HEK293 (cell line): ENCODE data around the gene DST.

Source experiments
- BCL6B ChIP-seq: fragments of 450-650 bp; formaldehyde crosslinking; IDR thresholded peaks from 2 replicates; pipeline ENCODE4 v1.5.1; 2017; ENCODE audit warnings: missing biosample characterization, missing genetic modification characterization
- ELK4 ChIP-seq: IDR thresholded peaks from 2 replicates; pipeline ENCODE4 v1.6.1; 2011; ENCODE audit warnings: mild to moderate bottlenecking, low read depth, low read length, borderline replicate concordance
- GLI4 ChIP-seq: fragments of 450-650 bp; formaldehyde crosslinking; IDR thresholded peaks from 2 replicates; pipeline ENCODE4 v1.5.1; 2016; ENCODE audit warnings: missing biosample characterization, missing genetic modification characterization
- HOXC10 ChIP-seq: sonication (generic); formaldehyde crosslinking; IDR thresholded peaks from 2 replicates; pipeline ENCODE4 v1.8.1; 2023; ENCODE audit warnings: mild to moderate bottlenecking, missing genetic modification reagents
- IKZF3 ChIP-seq: fragments of 450-650 bp; IDR thresholded peaks from 2 replicates; pipeline ENCODE4 v1.5.0; 2018; ENCODE audit warnings: missing biosample characterization, mild to moderate bottlenecking, missing genetic modification characterization, moderate library complexity
- KLF8 ChIP-seq: fragments of 450-650 bp; formaldehyde crosslinking; IDR thresholded peaks from 2 replicates; pipeline ENCODE4 v1.5.1; 2016; ENCODE audit warnings: missing biosample characterization, missing genetic modification characterization
- PRDM2 ChIP-seq: fragments of 450-650 bp; formaldehyde crosslinking; IDR thresholded peaks from 2 replicates; pipeline ENCODE4 v1.5.1; 2016; ENCODE audit warnings: missing biosample characterization, missing genetic modification characterization, borderline replicate concordance
- SP7 ChIP-seq: fragments of 450-650 bp; formaldehyde crosslinking; IDR thresholded peaks from 2 replicates; pipeline ENCODE4 v1.5.1; 2016; ENCODE audit warnings: missing biosample characterization, missing genetic modification characterization
- ZFP37 ChIP-seq: fragments of 450-650 bp; formaldehyde crosslinking; IDR thresholded peaks from 2 replicates; pipeline ENCODE4 v1.5.1; 2016; ENCODE audit warnings: missing biosample characterization, missing genetic modification characterization
- ZNF174 ChIP-seq: fragments of 450-650 bp; formaldehyde crosslinking; IDR thresholded peaks from 2 replicates; pipeline ENCODE4 v1.5.0; 2017; ENCODE audit warnings: missing biosample characterization, mild to moderate bottlenecking, missing genetic modification characterization
- ZNF214 ChIP-seq: fragments of 450-650 bp; formaldehyde crosslinking; IDR thresholded peaks from 2 replicates; pipeline ENCODE4 v1.5.1; 2017; ENCODE audit warnings: missing biosample characterization, mild to moderate bottlenecking, missing genetic modification characterization, borderline replicate concordance
- ZNF280C ChIP-seq: fragments of 450-650 bp; formaldehyde crosslinking; IDR thresholded peaks from 2 replicates; pipeline ENCODE4 v1.5.1; 2016; ENCODE audit warnings: missing biosample characterization, missing genetic modification characterization
- ZNF324 ChIP-seq: fragments of 450-650 bp; formaldehyde crosslinking; IDR thresholded peaks from 2 replicates; pipeline ENCODE4 v1.5.1; 2016; ENCODE audit warnings: missing biosample characterization, missing genetic modification characterization
- ZNF341 ChIP-seq: fragments of 450-650 bp; formaldehyde crosslinking; IDR thresholded peaks from 2 replicates; pipeline ENCODE4; 2016; ENCODE audit warnings: low read depth, missing biosample characterization, missing genetic modification characterization
- ZNF366 ChIP-seq: fragments of 450-650 bp; formaldehyde crosslinking; conservative IDR thresholded peaks from 2 replicates; pipeline ENCODE4 v1.5.1; 2016; ENCODE audit warnings: missing biosample characterization, missing genetic modification characterization
- ZNF404 ChIP-seq: fragments of 450-650 bp; formaldehyde crosslinking; IDR thresholded peaks from 2 replicates; pipeline ENCODE4 v1.5.1; 2017; ENCODE audit warnings: missing biosample characterization, missing genetic modification characterization
- ZNF624 ChIP-seq: fragments of 450-650 bp; formaldehyde crosslinking; IDR thresholded peaks from 2 replicates; pipeline ENCODE4 v1.5.1; 2017; ENCODE audit warnings: missing biosample characterization, missing genetic modification characterization
- ZNF660 ChIP-seq: fragments of 450-650 bp; IDR thresholded peaks from 2 replicates; pipeline ENCODE4 v1.5.1; 2018; ENCODE audit warnings: missing biosample characterization, mild to moderate bottlenecking, missing genetic modification characterization
- ZNF677 ChIP-seq: fragments of 450-650 bp; IDR thresholded peaks from 2 replicates; pipeline ENCODE4 v1.5.0; 2018; ENCODE audit warnings: missing biosample characterization, mild to moderate bottlenecking, missing genetic modification characterization, moderate library complexity
- ZNF747 ChIP-seq: fragments of 450-650 bp; formaldehyde crosslinking; IDR thresholded peaks from 2 replicates; pipeline ENCODE4 v1.5.1; 2016; ENCODE audit warnings: missing biosample characterization, missing genetic modification characterization
- TF ChIP-seq, protein P1 (sequence below): fragments of 450-650 bp; formaldehyde crosslinking; optimal IDR thresholded peaks from 2 replicates; pipeline ENCODE3; 2016; ENCODE audit warnings: missing biosample characterization, mild to moderate bottlenecking, missing genetic modification characterization
- TF ChIP-seq, protein P2 (sequence below): fragments of 450-650 bp; formaldehyde crosslinking; IDR thresholded peaks from 2 replicates; pipeline ENCODE4 v1.5.1; 2016; ENCODE audit warnings: missing biosample characterization, missing genetic modification characterization

The DST gene

DNA sequence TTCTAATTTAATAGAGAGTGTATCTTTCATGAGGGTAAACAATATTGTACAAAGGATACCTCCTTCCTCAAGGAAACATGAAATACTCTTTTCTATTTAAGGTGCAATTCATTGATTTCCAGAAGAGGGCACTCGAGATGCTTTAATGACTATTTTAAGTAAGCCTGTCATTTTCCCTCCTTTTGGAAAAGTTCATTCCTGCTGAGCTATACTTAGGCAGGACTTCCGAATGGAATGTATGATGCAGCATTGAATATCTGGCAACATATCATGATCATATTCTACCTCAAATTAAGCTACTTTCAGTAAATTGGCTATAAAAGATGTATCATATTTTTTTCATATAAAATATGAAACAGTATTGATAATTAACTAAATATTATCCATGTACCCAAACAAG, 5.0 kb downstream of the DST start (continued):
- TF ChIP-seq BCL6B (no peak), ZNF624 (no peak), GLI4 (tag by site-specific recombination) (no peak), ELK4 (no peak), ZNF214 (tag by site-specific recombination) (no peak), ZNF174 (tag by site-specific recombination) (no peak), ZNF747 (tag by site-specific recombination) (no peak), ZFP37 (0 out of 2 replicates have a peak, but pooled peaks have one; percentile 24), ZNF280C (no peak), ZNF660 (no peak), ZNF341 (tag by site-specific recombination) (no peak), ZNF324 (no peak), ZNF677 (tag by site-specific recombination) (no peak), SP7 (peak; percentile 24; the same call in 1 of the 2 replicates), ZNF404 (no peak), HOXC10 (no peak), KLF8 (tag by site-specific recombination) (no peak), PRDM2 (tag by site-specific recombination) (no peak), ZNF366 (peak; percentile 62), IKZF3 (tag by site-specific recombination) (peak; percentile 93)
- TF ChIP-seq, protein P1, sequence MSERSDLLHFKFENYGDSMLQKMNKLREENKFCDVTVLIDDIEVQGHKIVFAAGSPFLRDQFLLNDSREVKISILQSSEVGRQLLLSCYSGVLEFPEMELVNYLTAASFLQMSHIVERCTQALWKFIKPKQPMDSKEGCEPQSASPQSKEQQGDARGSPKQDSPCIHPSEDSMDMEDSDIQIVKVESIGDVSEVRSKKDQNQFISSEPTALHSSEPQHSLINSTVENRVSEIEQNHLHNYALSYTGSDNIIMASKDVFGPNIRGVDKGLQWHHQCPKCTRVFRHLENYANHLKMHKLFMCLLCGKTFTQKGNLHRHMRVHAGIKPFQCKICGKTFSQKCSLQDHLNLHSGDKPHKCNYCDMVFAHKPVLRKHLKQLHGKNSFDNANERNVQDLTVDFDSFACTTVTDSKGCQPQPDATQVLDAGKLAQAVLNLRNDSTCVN (tag by site-specific recombination): no peak
- TF ChIP-seq, protein P2, sequence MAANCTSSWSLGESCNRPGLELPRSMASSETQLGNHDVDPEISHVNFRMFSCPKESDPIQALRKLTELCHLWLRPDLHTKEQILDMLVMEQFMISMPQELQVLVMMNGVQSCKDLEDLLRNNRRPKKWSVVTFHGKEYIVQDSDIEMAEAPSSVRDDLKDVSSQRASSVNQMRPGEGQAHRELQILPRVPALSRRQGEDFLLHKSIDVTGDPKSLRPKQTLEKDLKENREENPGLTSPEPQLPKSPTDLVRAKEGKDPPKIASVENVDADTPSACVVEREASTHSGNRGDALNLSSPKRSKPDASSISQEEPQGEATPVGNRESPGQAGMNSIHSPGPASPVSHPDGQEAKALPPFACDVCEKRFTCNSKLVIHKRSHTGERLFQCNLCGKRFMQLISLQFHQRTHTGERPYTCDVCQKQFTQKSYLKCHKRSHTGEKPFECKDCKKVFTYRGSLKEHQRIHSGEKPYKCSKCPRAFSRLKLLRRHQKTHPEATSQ (tag by site-specific recombination): no peak
- TF ChIP-seq, all 188 proteins: peak for 7
